ENCODE results near the gene FBXL15.

FBXL15 gene

GRCh38 chr10:102411341-102412255, 9.0 kb upstream of the FBXL15 start:
- DNase-seq = no peak

GRCh38 chr10:102412293-102412692, 8.3 kb upstream of the FBXL15 start:
- no peak for DNase-seq

- DNase-seq = peak; percentile 76
Measured at GRCh38 chr10:102413053-102413705, 7.5 kb upstream of the FBXL15 start.

- DNase-seq = no peak
Measured at GRCh38 chr10:102413806-102414561, 6.7 kb upstream of the FBXL15 start.

- no peak for DNase-seq
Measured at GRCh38 chr10:102414749-102415148, 5.9 kb upstream of the FBXL15 start.

GRCh38 chr10:102416283-102416682, 4.4 kb upstream of the FBXL15 start:
- no peak for DNase-seq

- no peak for DNase-seq
Measured at GRCh38 chr10:102416695-102417094, 3.9 kb upstream of the FBXL15 start.

- peak; percentile 44 for DNase-seq
Measured at GRCh38 chr10:102418622-102419268, 1.9 kb upstream of the FBXL15 start, which contains the start of gene PSD. Gene PSD (minus strand): TSS chr10:102418785. CDS start chr10:102417038, 1,747 bp downstream.

- peak; percentile 30 for DNase-seq
Measured at GRCh38 chr10:102419269-102420180, 1.1 kb upstream of the FBXL15 start.

- no peak for DNase-seq
Measured at GRCh38 chr10:102420181-102420713, 389 bp upstream of the FBXL15 start.

GRCh38 chr10:102421507-102421756, 796 bp downstream of the FBXL15 start:
- no peak for DNase-seq

- DNase-seq = no peak
Measured at GRCh38 chr10:102421757-102422512, 1.3 kb downstream of the FBXL15 start.

- DNase-seq = no peak
Measured at GRCh38 chr10:102422545-102423129, 2.0 kb downstream of the FBXL15 start.

- DNase-seq = no peak
Measured at GRCh38 chr10:102423372-102423968, 2.8 kb downstream of the FBXL15 start.

- DNase-seq = no peak
Measured at GRCh38 chr10:102424145-102424544, 3.5 kb downstream of the FBXL15 start.

- DNase-seq = no peak
Measured at GRCh38 chr10:102424916-102425315, 4.3 kb downstream of the FBXL15 start.

GRCh38 chr10:102425444-102425843, 4.8 kb downstream of the FBXL15 start:
- DNase-seq = no peak

GRCh38 chr10:102426803-102427287, 6.2 kb downstream of the FBXL15 start:
- DNase-seq = no peak

- DNase-seq = no peak
Measured at GRCh38 chr10:102429468-102429867, 8.8 kb downstream of the FBXL15 start.

All from NCI-H1436 treated with DMSO at 0.1 percent for 48 hours (cell line).